ENCODE measurements around the gene CNPY2.
"Not testable (repeated sequence)": the region's sequence is repeated elsewhere in the genome, so short reads cannot be mapped to it uniquely, and the experiment has no call there.

CNPY2 gene

DNA sequence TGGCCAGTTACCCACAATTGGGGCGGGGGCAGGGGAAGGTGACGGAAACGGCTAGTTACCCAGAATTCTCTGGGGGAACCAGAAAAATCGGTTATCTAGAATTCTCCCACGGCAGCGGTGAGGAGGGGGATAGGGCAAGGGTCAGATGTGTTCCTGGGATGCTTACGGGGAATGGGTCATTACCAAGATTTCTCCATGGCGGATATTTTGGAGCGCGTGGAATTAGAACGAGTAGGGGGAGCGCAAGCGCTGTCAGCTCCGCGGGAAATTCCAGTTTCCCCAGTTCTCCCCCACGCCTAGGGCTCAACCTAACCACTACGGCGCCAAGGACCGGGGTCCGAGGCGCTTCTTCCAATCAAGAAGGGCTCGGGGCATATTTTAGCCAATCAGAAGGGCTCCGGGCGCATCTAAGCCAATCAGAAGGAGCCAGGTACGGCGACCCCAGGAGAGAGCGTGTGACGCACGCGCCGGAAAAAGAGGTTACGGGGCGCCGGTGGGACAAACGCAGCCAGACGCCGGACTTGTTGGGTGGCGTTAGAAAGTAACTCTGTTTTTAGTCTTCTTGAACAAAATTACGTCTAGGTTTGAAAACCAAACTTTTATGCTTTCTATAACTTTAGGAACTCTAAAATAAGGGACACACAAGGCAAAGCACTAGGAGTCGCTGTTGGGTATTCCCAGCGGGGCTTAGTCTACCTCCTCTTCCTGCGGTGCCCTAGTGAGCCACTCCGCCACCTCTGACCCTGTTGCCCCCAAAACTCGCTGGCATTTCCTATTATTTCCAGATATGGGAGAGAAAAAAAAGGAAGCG lies 18.1 kb upstream of the CNPY2 start, which contains the start of gene PAN2:
TSS of gene PAN2 (minus strand) at position 322 of the 811 bp plus-strand sequence. CDS start 906 bp downstream, outside the sequence.
- DNase-seq: peak; percentile 67 to 84 (median 74)

DNA sequence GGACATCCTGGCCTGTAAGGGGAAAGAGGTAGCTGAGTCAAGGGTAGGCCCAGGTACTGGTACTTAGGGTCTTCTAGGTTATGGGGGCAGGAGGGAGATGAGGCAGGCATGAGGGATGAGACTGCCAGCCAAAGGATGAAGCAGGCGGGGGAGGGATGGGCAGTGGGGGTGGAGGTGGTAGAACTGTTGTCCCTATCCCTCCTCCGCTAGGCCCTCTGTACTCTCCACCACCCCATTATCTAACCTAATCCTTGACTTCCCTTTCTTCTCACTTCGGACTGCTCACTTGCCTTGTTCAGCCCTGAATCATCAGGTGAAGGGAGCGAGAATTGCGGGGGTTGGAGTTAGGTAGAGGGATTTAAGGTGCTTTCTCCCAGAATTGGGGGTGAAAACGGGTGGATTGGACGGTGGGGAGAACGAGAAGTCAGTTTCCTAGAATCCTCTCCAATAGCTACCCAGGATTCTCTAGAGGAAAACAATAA lies 17.4 kb upstream of the CNPY2 start:
- no peak for DNase-seq

DNA sequence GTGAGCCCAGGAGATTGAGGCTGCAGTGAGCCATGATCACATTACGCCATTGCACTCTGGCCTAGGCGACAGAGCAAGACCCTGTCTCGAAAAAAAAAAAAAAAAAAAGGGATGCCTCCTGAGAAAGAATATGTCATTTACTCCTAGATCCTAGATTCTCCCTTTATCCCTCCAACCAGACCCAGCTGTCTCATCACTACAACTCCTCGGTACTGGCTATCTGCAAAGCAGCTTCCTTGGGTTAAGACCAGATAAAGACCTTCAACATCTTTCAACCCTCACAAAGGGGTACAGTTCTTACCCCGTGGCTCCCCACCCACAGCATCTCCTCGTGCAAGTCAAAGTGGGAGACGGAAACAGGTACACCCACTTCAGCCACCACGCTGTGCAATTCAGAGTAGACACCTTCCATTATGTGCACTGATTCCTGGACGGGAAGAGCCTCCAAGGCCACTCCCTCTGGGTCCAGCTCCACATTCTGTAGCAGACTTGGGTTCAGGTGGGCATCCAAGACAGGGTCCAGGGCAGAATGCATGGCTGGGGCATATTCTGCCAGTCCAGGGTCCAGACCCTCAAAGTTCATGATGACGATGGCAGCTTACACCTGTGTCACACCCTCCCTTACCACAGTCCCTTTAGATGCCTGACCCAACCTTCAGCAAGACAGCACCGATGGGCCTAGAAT lies 16.9 kb upstream of the CNPY2 start:
- no peak for DNase-seq

DNA sequence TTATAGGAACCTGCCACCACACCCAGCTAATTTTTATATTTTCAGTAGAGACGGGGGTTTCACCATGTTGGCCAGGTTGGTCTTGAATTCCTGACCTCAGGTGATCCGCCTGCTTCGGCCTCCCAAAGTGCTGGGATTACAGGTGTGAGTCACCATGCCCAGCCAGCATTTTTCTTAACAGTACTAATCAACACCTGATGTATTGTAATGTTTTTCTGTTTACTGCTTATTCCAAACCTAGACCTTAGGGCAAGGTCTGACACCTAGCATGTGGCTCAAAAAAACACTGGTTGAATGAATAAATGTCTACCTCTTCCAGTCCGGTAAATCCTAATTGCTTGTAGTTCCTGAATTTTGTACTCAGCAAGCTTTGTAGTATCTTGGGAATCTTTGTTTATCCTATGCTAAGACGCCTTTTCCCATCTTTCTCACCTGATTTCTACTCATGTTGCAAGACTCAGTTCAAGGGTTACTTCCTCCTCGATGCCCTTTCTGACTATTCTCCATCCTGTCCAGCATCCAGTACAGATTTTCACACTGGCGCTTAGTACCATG lies 15.2 kb upstream of the CNPY2 start:
- no peak for DNase-seq

DNA sequence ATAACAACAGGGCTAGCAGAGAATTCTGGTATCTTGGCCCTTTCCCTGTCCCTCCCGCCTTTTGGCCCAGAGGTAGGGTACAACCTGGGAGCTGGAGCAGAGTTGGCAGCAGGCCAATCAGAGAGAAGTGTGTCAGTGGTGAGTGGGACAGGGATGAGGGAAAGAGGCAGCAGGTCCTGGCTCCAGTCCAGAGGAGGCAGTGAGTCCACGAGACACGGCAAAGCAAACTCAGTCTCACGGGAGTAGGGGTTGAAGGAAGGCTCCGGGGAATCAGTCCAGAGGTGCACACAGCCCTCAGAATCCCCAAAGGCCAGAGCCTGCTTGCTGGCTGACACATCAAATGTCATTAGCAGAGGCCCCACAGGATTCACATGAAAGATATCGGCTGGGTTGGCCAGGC lies 10.7 kb upstream of the CNPY2 start:
- DNase-seq: no peak

DNA sequence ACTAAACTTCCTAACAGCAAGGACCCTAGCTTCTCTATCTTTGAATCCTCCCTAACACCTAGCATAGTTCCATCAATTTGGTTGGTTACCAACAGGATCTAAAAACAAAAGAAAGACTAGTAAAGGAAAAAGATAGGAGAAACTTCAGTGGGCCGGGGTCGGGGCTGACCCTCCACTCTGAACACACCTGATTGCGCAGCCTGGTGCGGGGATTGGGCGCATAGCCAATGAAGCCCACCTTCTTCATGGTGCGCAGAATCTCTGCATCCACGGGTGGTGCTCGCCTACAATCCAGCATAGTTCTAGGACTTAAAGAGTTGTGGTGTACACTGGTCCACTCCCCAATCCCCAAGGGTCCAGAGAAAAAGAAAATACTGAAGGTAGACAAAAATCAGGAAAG lies 10.3 kb upstream of the CNPY2 start:
- DNase-seq: no peak

DNA sequence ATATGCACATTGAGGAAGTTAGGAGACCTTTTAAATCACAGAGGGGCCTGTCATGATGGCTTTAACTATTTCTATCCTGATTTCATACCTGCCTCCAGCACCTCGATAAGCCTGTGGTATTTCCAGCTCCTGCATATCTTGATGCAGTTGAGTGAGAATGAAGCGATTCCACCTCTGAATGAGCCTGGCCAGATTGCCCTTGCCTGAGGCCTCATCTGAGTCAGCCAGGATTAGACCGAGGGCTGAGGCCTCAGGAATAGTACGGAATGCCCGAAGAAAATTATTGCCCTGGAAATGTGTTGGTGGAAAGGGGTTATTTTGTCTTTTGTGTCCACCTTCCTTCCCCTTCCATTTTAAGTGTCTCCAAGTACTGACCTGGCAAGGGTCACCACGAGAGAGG lies 8.4 kb upstream of the CNPY2 start:
- no peak for DNase-seq

DNA sequence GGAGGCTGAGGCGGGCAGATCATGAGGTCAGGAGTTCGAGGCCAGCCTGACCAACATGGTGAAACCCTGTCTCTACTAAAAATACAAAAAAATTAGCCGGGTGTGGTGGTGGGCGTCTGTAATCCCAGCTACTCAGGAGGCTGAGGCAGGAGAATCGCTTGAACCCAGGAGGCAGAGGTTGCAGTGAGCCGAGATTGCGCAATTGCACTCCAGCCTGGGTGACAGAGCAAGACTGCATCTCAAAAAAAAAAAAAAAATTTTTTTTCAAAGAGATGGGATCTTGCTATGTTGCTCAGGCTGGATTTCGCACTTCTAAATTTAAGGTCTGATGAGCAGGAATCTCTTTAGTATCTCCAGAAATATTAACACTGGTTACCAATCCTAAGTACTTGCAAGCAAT lies 5.8 kb upstream of the CNPY2 start:
- not testable (repeated sequence) for DNase-seq

DNA sequence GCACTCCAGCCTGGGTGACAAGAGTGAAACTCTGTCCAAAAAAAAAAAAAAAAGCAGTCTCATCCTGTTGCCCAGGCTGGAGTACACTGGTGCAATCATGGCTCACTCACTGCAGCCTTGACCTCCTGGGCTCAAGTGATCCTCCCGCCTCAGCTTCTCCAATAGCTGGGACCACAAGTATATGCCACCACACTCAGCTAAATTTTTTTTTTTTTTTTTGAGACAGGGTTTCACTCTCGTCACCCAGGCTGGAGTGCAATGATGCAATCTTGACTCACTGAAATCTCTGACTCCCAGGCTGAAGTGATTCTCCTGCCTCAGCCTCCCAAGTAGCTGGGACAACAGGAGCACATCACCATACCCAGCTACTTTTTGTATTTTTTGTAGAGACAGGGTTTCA lies 5.2 kb upstream of the CNPY2 start:
- DNase-seq: no peak

DNA sequence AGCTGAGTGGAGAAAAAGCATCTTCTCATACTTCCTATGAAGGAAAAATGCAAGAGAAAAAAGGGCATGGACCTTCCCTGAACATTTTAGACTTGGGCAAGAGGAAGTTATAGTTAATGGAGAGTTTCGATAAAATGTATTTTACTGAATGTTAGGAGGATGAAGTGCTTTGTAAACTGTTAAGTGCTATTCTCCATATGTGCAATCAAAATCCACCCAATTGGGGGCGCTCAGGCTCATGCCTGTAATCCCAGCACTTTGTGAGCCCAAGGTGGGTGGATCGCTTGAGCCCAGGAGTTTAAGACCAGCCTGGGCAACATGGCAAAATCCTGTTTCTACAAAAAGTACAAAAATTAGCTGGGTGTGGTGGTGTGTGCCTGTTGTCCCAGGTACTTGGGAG lies 1.9 kb upstream of the CNPY2 start:
- DNase-seq: no peak

DNA sequence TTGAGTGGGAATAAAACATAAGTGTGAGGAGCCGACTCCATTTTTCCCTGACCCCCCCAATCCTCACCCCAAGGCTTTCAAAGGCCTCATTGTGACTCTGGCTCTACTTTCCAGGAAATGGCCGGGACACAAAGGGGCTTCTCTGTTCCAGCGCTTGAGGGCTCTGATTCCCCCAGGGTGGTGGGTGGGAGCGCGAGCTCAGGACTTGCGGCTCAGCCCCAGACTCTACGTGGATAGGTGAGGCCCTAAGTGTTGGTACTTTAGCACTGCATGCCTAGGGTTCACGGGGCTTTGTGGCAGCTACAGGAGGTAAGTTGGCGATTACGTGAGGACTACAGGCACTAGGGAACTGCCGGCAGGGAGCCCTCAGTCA lies 553 bp downstream of the CNPY2 start:
- no peak for DNase-seq

DNA sequence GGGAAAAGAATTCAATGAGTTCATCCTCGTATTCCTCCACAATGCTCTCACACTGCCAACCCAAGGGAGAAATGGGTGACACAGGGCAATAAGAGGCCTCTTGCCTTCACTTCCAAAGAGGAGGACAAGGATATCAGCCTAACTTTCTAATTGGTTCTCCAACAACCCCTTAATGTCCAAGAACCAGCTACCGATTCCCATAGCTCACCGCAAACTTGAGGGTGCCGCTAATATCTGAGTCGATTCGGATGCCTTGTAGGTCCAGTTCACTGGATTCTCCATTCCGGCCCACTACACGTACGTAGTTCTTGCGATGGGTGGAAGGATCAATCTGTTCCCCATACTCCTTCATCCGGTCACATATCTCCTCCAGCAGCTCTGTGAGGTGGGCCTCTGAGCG lies 4.8 kb downstream of the CNPY2 start:
- DNase-seq: no peak

DNA sequence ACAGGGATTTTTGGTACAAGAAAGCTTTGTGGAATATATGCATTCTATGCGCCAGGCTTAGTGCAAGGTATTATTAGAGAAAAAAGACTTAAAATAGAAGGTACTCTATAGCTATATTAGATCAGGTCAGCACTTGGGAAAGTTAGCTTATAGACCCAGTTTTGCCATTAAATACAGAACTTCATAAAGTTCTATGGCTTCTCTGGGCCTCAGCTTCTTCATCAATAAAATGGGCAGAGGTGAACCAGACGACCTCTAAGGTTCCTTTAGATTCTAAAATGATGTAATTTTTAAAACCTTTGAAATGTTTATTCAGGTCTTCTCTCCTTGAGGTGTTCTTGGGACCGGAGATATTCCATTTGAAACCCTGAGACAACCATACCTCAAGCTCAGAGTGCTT lies 7.1 kb downstream of the CNPY2 start:
- DNase-seq: no peak

DNA sequence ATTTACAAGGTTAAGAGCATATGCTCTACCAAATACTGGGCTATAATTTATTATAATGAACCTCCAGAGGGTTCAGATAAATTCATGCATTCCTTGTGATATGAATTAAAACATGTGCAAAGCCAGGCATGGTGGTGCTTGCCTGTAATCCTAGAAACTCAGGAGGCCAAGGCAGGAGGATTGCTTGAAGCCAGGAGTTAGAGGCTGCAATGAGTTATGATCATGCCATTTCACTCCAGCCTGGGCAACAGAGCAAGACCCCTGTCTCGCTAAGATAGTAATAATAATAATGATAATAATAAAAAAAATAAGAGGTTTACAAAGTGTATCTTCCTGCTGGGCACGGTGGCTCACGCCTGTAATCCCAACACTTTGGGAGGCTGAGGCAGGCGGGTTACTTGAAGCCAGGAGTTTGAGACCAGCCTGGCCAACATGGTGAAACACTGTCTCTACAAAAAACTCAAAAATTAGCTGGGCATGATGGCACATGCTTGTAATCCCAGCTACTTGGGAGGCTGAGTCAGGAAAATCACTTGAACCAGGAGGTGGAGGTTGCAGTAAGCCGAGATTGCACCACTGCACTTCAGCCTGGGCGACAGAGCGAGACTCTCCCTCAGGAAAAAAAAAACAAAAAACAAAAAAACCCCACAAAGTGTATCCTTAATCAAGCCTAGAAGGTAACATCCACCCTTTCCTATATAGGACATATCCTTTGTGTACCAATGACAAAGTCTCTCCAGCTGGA lies 8.4 kb downstream of the CNPY2 start:
- DNase-seq: no peak

DNA sequence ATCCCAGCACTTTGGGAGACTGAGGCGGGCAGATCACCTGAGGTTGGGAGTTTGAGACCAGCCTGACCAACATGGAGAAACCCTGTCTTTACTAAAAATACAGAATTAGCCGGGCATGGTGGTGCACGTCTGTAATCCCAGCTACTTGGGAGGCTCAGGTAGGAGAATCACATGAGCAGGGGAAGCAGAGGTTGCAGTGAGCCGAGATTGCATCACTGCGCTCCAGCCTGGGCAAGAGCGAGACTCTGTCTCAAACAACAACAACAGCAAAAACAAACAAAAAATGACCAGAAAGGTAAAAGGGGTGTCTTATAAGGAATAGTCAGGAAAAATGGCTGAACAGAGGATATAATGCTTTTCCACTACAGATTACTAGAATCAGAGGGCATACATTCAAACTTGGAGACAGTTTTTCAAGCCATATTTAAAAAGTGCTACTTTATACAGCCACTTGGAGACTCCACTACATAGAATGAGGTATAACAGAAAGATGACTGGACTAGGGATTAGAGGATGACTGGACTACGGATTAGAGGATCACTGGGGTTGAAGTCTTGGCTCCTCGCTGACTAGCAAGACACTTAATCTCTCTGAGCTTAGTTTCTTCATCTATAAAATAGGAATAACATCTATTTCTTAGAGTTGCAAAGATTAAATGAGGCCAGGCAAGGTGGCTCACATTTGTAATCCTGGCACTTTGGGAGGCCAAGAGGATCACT lies 10.8 kb downstream of the CNPY2 start:
- DNase-seq: no peak

DNA sequence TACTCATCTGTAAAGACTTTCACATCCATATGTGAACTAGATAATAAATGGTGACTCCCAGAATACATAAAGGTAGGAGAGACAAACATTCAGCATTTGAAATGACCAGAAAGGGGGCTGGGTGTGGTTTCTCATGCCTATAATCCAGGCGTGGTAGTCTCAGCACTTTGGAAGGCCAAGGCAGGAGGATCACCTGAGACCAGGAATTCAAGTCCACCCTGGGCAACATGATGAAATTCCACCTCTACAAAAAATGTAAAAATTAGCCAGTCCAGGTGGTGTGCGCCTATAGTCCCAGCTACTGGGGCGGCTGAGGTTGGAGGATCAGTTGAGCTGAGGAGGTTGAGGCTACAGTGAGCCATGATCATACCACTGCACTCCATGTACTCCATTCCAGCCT lies 11.5 kb downstream of the CNPY2 start:
- no peak for DNase-seq

DNA sequence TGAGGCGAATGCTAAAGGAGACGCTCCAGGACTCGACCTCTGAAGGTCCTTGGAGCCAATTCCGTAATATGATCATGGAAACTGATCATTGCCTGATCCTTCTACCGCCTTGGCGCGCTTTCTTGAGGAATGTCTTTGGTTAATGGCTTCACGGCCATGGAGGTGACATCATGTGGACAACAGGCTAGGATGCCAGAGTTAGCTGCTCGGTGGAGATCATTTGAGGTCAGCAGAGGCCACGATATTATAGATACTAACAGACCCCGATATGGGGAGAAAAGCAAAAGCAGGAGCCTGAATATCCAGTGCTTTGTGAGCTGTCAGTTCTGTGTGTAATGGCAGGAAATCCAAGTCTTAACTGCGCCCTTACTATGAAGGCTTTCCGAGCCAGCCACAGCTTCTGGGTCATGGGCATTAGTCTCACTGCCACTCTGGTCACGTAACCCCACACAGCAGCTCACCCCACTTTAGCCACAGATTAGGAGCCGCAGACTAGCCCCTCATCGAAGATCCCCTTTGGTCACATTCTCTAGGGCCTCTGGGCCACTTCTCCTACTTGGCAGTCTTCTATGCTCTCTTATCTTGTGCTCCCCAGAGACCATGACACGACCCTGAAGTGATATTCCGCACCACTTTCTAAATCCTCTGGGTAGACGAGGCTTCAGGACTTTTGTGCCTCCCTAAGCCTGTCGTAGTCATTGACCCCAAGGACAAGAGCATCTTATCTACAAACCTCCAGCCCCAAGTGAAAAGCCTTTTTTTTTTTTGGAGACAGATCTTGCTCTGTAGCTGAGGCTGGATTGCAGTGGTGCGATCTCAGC lies 14.9 kb downstream of the CNPY2 start:
- no peak for DNase-seq

DNA sequence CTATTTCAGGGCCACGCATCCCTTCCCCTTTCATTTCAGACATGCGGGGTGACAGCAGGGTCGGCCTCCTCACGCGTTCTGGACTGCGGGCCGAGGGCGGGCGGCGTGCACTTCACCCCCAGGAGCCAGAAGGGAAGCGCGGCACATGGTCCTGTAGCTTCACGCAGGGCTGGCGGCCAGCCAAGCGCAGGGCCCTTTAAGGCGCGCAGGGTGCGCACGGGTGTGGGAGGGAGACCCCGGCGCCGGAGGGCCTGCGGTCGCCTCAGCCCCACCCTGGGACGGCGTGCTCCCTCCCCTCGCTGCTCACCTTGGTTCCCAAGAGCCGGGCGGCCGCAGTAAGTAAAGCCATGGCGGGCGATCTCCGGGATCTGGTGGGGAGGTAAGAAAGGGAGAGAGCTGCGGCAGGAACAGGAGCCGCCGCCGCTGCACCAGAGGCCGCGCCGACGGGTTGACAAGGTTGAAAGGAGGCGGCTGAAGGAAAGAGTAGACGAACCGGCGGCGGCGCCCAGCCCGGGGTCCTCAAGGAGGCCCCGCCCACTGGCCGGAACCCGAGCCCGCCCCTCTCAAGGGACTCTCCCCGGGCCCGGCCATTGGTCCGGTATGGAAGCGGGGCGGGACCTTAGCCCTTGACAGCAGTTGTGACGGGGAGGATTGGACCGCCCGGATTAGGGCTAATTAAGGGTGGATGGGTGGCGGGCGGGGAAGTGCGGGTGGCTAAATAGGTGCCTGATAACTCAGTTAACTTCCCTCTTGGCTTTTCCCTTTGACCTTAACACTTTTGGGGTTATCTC lies 15.7 kb downstream of the CNPY2 start, which contains the start of gene CS:
TSS of gene CS (minus strand) at position 478 of the 791 bp plus-strand sequence. CDS start at position 349, 129 bp downstream.
- DNase-seq: peak; percentile 87 to 98 (median 96)

DNA sequence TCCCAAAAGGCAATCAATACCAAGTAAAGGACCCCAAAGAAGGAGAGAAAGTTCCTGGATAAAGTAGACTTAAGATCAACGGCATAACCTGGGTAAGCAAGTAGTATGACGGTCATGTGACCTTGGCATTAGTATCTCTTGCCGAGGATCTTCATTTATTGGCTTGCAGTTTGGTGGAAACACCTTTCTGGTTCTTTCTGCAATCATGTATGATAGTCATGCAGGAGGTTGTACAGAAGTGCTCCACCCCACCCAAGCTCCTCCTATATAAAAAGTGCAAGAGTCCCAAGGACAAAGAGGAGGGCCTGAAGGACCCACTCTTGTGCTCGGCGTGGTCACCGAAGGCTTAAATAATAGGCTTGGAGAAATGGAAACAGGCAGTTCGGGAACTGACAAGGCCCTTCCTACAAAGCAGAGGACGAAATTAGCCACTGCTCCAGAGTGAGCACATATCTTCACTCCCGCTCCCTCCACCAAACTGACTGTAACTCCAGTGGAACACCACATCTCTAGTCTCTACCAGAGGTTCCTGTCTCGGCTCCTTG lies 16.4 kb downstream of the CNPY2 start:
- no peak for DNase-seq

DNA sequence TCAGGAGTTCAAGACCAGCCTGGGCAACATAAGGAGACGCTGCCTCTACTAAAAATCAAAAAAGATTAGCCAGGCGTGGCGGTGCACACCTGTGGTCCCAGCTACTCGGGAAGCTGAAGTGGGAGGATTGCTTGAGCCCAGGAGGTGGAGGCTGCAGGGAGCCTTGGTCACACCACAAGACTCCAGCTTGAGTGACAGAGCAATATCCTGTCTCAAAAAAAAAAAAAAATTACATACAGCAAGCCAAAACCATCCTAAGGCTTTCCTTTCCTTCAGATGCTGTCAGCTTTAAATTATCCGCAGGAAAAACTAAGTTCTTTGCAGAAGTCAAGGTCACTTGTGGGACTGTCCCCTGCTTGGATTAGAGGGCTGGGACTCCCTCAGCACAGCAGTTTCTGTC lies 17.0 kb downstream of the CNPY2 start:
- no peak for DNase-seq
